CD14-positive monocyte (primary cell): ENCODE data around the gene UBQLN3. TPM values are rescaled to one million over a fixed set of nuclear protein-coding genes. Genes with fewer than 3 reads are reported as not detected.

Source experiments
- DNase-seq, 3 donors: peaks; one replicate each; pipeline ENCODE4 v3.0.0-alpha.2; 2011 to 2022
- H2AFZ ChIP-seq: 2 replicates; pipeline ENCODE4 v1.6.0; 2012; ENCODE audit warnings: mild to moderate bottlenecking, low read depth, low read length, inconsistent platforms; ENCODE audit not compliant: insufficient read depth, poor library complexity, severe bottlenecking
- H3K27ac ChIP-seq, 2 donors: 1 replicate in 1 of 2; 2 replicates in 1 of 2; pipeline ENCODE4 v1.5.1; 2012 to 2013; ENCODE audit warnings: low read length in 2 of 2, control low read depth in 1 of 2, inconsistent platforms in 1 of 2, low read depth in 1 of 2, mild to moderate bottlenecking in 1 of 2
- H3K27me3 ChIP-seq, 2 donors: one replicate each; pipeline versions ENCODE4 v1.6.0 to v1.6.1; 2011 to 2013; ENCODE audit warnings: low read length in 2 of 2; ENCODE audit not compliant: control insufficient read depth in 2 of 2, insufficient read depth in 2 of 2
- H3K36me3 ChIP-seq, 2 donors: replicated peaks in 1 of 2; 1 replicate in 1 of 2; 2 replicates in 1 of 2; pipeline versions ENCODE4 v1.5.1 to v1.6.1; 2012 to 2013; ENCODE audit warnings: low read length in 2 of 2, control low read depth in 1 of 2, inconsistent platforms in 1 of 2, mild to moderate bottlenecking in 1 of 2; ENCODE audit not compliant: insufficient read depth in 2 of 2, control insufficient read depth in 1 of 2
- H3K4me1 ChIP-seq, 2 donors: 1 replicate in 1 of 2; 2 replicates in 1 of 2; pipeline versions ENCODE4 v1.5.1 to v1.6.1; 2012 to 2013; ENCODE audit warnings: low read length in 2 of 2, control low read depth in 1 of 2, inconsistent platforms in 1 of 2, mild to moderate bottlenecking in 1 of 2, moderate library complexity in 1 of 2; ENCODE audit not compliant: insufficient read depth in 2 of 2, control insufficient read depth in 1 of 2
- H3K4me2 ChIP-seq: replicated peaks from 2 replicates; pipeline ENCODE3; 2012; ENCODE audit warnings: low read length, moderate library complexity, mild to moderate bottlenecking; ENCODE audit not compliant: poor library complexity, severe bottlenecking; ENCODE audit errors: extremely low read depth
- H3K4me3 ChIP-seq, 3 experiments: fragments of 200-600 bp in 1 of 3; sonication (generic) in 1 of 3; replicated peaks in 1 of 3; 1 replicate in 2 of 3; 2 replicates in 1 of 3; pipeline ENCODE4 v1.5.1; 2011 to 2013; ENCODE audit warnings: low read length in 3 of 3, mild to moderate bottlenecking in 3 of 3, control low read depth in 2 of 3, low read depth in 2 of 3, inconsistent platforms in 1 of 3, moderate library complexity in 1 of 3
- H3K79me2 ChIP-seq: 2 replicates; pipeline ENCODE4 v1.6.0; 2012; ENCODE audit warnings: mild to moderate bottlenecking, control low read depth, inconsistent platforms, low read length, moderate library complexity; ENCODE audit not compliant: insufficient read depth
- H3K9ac ChIP-seq: 2 replicates; pipeline ENCODE4 v1.6.0; 2017; ENCODE audit warnings: low read length, mild to moderate bottlenecking; ENCODE audit not compliant: insufficient read depth, poor library complexity, severe bottlenecking
- H3K9me3 ChIP-seq, 2 donors: replicated peaks in 1 of 2; 1 replicate in 1 of 2; 2 replicates in 1 of 2; pipeline versions ENCODE4 v1.5.1 to v1.6.1; 2012 to 2013; ENCODE audit warnings: low read length in 2 of 2, control low read depth in 1 of 2; ENCODE audit not compliant: control insufficient read depth in 1 of 2, insufficient read depth in 1 of 2
- H4K20me1 ChIP-seq: 2 replicates; pipeline ENCODE4 v1.6.0; 2012; ENCODE audit warnings: mild to moderate bottlenecking, low read length, control low read depth, moderate library complexity; ENCODE audit not compliant: insufficient read depth
- H3K27ac Mint-ChIP-seq, 7 donors: one replicate each; pipeline ENCODE4 v1.8.0; 2020; ENCODE audit warnings: mild to moderate bottlenecking in 7 of 7, mixed read lengths in 7 of 7, moderate library complexity in 6 of 7, inconsistent platforms in 2 of 7
- H3K27me3 Mint-ChIP-seq, 3 donors: one replicate each; pipeline ENCODE4 v1.8.0; 2021 to 2022; ENCODE audit warnings: low read depth in 3 of 3, mild to moderate bottlenecking in 3 of 3, mixed read lengths in 3 of 3, moderate library complexity in 3 of 3, inconsistent platforms in 1 of 3
- H3K36me3 Mint-ChIP-seq, 2 donors: one replicate each; pipeline ENCODE4 v1.8.0; 2020; ENCODE audit warnings: mixed read lengths in 2 of 2, inconsistent platforms in 1 of 2, mild to moderate bottlenecking in 1 of 2
- H3K4me1 Mint-ChIP-seq: one replicate; pipeline ENCODE4 v1.8.0; 2020; ENCODE audit warnings: mild to moderate bottlenecking, mixed read lengths
- H3K4me3 Mint-ChIP-seq, 2 donors: one replicate each; pipeline ENCODE4 v1.8.0; 2020; ENCODE audit warnings: mild to moderate bottlenecking in 2 of 2, mixed read lengths in 2 of 2, moderate library complexity in 1 of 2
- H3K9me3 Mint-ChIP-seq, 7 donors: one replicate each; pipeline ENCODE4 v1.8.0; 2020 to 2022; ENCODE audit warnings: mixed read lengths in 7 of 7, mild to moderate bottlenecking in 6 of 7, moderate library complexity in 6 of 7, inconsistent platforms in 2 of 7
- WGBS: methylation state at CpG from one replicate; pipeline ENCODE4 v1.1.5; 2013; ENCODE audit warnings: missing lambda C conversion rate; ENCODE audit not compliant: insufficient coverage; 5-methylcytosine and 5-hydroxymethylcytosine counted together
- intact Hi-C, 2 donors: fragments of 100-400 bp; cut with micrococcal nuclease; formaldehyde crosslinking; loops; one replicate each; pipeline versions ENCODE4 v1.15.0 to v1.15.1; 2023
- polyA plus RNA-seq, 3 donors: library from polyadenylated mRNA; depleted of rRNA in 1 of 3; unstranded in 2 of 3; stranded (reverse) in 1 of 3; fragments of 300-500 nt in 2 of 3; fragments of >200 nt in 1 of 3; fragmentation: Illumina TruSeq in 2 of 3; gene quantifications; 1 replicate in 2 of 3; 2 replicates in 1 of 3; pipeline ENCODE4 v1.2.3, GENCODE V29; 2012 to 2021
- TF ChIP-seq, protein P1 (sequence below): fragments of 200-600 bp; IDR thresholded peaks from one replicate; pipeline ENCODE4 v1.8.0; 2022; ENCODE audit warnings: antibody characterized with exemption, mild to moderate bottlenecking

UBQLN3 gene
- polyA plus RNA-seq, 3 donors: not detected

- Mint-ChIP-seq H3K9me3 (no peaks in the 10 kb centered on the region), H3K36me3 (no peaks in the 10 kb centered on the region), H3K4me3 (no peak overlapping the region), H3K27ac (no peak overlapping the region), H3K27me3 (peaks cover 0 to 7% (median 0%) of the 10 kb centered on the region in 3 donors), H3K4me1 (no peaks in the 10 kb centered on the region)
- no peak overlapping the region for H3K9ac ChIP-seq
- H3K4me3 ChIP-seq: no peak overlapping the region
- WGBS: 100% methylated on average over 2 of the region's 3 CpGs
- no peak for DNase-seq
- intact Hi-C loops: no loop called here
- H3K27ac ChIP-seq: no peak overlapping the region
- H3K4me1 ChIP-seq: no peaks in the 10 kb centered on the region
- no peaks in the 10 kb centered on the region for H3K79me2 ChIP-seq
- no peaks in the 10 kb centered on the region for H3K27me3 ChIP-seq
- H2AFZ ChIP-seq: no peak overlapping the region
- H3K9me3 ChIP-seq: no peaks in the 10 kb centered on the region
- H4K20me1 ChIP-seq: no peaks in the 10 kb centered on the region
- TF ChIP-seq, protein P1, sequence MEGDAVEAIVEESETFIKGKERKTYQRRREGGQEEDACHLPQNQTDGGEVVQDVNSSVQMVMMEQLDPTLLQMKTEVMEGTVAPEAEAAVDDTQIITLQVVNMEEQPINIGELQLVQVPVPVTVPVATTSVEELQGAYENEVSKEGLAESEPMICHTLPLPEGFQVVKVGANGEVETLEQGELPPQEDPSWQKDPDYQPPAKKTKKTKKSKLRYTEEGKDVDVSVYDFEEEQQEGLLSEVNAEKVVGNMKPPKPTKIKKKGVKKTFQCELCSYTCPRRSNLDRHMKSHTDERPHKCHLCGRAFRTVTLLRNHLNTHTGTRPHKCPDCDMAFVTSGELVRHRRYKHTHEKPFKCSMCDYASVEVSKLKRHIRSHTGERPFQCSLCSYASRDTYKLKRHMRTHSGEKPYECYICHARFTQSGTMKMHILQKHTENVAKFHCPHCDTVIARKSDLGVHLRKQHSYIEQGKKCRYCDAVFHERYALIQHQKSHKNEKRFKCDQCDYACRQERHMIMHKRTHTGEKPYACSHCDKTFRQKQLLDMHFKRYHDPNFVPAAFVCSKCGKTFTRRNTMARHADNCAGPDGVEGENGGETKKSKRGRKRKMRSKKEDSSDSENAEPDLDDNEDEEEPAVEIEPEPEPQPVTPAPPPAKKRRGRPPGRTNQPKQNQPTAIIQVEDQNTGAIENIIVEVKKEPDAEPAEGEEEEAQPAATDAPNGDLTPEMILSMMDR: no peak
- no peaks in the 10 kb centered on the region for H3K36me3 ChIP-seq
- no peak overlapping the region for H3K4me2 ChIP-seq
Observed at GRCh38 chr11:5556596-5557188, 46.9 kb upstream of the UBQLN3 start.

- Histone ChIP-seq H3K4me1 (no peaks in the 10 kb centered on the region), H3K79me2 (no peaks in the 10 kb centered on the region), H3K9ac (no peak overlapping the region), H3K4me3 (no peak overlapping the region), H4K20me1 (no peaks in the 10 kb centered on the region), H3K4me2 (no peak overlapping the region), H3K27me3 (no peaks in the 10 kb centered on the region), H3K36me3 (no peaks in the 10 kb centered on the region), H3K9me3 (no peaks in the 10 kb centered on the region), H2AFZ (no peak overlapping the region), H3K27ac (no peak overlapping the region)
- Mint-ChIP-seq H3K9me3 (peaks cover 0 to 3% (median 0%) of the 10 kb centered on the region in 7 donors), H3K4me3 (no peak overlapping the region), H3K27me3 (peaks cover 0 to 2% (median 0%) of the 10 kb centered on the region in 3 donors), H3K27ac (no peak overlapping the region), H3K4me1 (no peaks in the 10 kb centered on the region), H3K36me3 (no peaks in the 10 kb centered on the region)
- no peak for DNase-seq
- intact Hi-C loops: no loop called here
- TF ChIP-seq, protein P1: no peak
Observed at GRCh38 chr11:5553343-5553742, 43.6 kb upstream of the UBQLN3 start.
